GDM1 (cell line): ENCODE measurements around the gene C17orf58.

Source experiments
- DNase-seq: peaks from one replicate; lab custom pipeline; 2025; lab: John Stamatoyannopoulos, UW

Gene C17orf58

DNA sequence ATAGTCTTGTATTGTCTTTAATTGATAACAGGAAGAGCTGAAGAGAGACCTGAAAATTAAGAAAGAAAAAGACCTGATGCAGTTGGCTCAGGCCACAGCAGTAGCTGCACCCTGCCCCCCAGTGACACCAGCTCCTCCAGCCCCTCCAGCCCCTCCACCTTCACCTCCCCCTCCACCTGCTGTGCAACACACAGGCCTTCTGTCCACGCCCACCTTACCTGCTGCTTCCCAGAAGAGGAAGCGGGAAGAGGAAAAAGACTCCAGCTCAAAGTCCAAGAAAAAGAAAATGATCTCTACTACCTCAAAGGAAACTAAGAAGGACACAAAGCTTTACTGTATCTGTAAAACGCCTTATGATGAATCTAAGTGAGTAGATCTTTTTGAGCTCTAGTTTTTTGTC lies 36.8 kb downstream of the C17orf58 start:
- DNase-seq, result no peak

GRCh38 chr17:67950945-67951344 lies 45.3 kb downstream of the C17orf58 start:
- no peak for DNase-seq

DNA sequence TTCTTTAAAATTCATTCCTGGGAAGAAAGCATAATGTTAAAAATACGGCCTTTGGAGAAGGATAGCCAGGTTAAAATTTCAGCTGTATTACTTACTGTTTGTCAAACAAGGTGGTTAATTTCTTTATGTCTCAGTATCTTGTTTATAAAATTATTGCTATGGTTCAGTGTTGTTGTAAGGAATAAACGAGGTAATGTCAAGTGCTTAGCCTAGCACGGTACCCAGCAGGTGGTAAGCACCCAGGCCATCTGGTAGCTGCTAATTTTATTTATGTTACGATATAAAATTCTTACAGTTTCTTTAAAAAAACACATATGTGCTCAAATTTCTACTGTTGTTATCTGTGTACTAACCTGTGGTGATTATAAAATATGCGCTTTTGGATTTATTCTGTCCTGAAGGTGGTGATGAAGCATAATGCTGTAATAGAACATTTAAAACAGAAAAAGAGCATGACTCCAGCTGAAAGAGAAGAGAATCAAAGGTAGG lies 48.9 kb downstream of the C17orf58 start:
- no peak for DNase-seq

DNA sequence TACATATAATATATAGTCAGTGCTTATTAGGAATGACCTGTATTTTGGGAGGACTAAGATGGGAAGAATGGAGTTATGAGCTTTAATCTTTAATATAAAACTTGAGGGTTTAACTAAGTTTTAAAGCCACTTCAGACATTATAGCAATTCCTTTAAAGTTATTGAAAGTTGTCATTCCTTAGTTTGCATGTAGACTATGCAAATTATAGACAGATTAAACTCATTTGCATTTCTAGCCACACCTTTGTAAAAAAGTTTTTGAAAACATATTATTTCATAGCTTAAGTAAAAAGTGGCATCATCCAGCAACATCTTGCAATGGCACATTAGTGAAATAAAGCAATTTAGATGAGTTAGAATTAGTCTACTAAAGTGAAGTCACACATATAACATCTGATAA lies 49.8 kb downstream of the C17orf58 start:
- no peak for DNase-seq

DNA sequence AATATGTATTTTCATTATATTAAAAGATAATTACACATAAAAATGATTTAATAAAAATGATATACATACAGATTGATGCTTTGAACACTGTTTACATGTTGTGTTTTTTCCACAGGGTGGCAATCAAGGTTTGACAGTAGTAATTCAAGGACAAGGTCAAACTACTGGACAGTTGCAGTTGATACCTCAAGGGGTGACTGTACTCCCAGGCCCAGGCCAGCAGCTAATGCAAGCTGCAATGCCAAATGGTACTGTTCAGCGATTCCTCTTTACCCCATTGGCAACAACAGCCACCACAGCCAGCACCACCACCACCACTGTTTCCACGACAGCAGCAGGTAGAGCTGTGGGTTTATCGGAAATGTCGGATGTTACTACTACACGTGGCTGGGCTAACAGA lies 52.2 kb downstream of the C17orf58 start:
- DNase-seq, result no peak

DNA sequence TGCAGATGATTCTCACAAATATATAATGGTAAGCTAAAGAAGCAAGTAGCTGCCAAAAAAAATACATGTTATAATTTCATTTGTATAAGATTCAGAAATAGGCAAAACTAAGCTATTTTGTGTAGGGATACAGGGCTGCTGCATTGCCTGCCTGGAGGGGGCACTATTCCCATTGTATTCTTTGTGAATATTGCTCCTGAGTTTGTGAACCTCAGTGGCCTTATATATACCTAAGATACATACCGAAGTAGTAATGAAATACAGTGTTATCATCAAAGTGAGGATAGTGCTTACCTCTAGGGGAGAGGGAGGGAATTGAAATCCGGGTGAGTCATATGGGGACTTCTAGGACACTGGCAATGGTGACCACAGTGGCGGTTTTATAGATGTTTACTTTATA lies 53.5 kb downstream of the C17orf58 start:
- no peak for DNase-seq
